NCI-H128 (cell line): ENCODE measurements around the gene SURF4.

Source experiments
- DNase-seq: peaks from one replicate; lab custom pipeline; 2025; ENCODE audit not compliant: unreplicated experiment; lab: John Stamatoyannopoulos, UW

The SURF4 gene

DNA sequence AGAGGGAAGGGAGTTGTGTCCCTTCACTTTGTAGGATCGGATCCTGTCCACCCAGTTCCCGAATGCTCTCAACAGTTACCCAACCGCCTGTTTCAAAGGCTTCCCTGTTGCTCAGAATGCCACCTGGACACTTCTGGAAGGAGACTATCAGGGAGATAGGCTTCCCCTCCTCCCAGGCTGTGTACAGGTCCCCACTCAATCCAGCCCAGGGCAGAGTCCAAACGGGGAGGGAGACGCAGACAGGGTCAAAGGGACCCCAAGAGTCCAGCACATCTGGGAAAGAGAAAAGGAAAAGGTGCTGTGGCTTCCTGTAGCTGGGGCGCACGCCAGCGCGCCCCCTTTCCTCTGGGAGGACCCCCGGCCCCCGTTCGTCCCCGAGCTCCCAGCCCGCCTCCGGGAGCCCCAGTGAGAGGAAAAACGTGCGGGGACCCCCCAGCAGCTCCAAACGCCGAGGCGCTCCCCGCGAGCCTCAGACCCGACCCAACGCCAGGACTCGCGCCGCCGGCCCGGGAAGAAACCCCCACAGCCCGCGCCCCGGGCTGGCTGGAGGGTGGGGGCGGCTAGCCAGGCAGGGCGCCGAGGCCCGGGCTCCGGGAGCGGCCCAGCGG is 640 bp downstream of the SURF4 start:
- DNase-seq, result no peak

DNA sequence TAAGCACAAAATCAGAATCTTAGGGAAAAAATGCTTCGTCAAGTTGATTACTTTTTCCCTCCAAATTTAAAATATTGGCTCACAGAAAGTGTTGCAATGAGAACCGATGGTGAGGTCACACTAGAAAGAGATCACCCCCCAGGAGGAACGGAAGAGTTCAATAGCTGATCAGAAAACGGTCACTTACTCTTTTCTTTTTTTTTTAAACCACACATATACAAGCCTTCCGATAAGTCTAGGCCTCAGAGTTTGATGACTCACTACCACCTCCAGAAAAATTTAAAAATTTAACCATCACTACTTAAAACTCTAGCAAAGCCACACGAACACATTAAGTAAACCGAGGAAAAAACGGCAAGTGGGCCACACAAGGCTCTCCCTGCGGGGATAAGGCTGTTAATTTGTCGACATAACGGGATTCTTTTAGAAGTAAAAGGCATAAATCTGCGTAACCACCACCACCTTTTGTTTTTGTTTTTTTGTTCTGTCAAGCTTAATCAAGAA is 1.2 kb downstream of the SURF4 start:
- DNase-seq, result no peak

DNA sequence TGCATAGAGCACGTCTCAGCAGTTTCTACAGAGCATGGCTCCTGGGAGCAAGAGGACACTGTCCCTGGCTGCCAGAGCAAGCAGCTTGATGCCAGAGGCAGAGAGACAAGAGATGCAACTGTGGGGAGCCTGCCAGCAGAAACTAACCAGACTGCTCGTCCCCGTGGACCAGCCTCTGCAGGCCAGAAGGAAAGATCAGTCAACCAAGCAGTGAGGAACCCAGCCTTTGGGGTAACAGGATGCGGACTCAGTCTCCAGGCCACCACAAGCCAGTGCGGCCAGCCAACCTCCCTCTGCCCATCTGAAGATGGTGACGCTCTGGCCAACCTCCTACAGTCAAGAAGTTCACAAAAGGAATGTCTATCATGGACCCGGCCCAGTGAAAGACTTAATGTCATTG is 3.7 kb downstream of the SURF4 start:
- no peak for DNase-seq

DNA sequence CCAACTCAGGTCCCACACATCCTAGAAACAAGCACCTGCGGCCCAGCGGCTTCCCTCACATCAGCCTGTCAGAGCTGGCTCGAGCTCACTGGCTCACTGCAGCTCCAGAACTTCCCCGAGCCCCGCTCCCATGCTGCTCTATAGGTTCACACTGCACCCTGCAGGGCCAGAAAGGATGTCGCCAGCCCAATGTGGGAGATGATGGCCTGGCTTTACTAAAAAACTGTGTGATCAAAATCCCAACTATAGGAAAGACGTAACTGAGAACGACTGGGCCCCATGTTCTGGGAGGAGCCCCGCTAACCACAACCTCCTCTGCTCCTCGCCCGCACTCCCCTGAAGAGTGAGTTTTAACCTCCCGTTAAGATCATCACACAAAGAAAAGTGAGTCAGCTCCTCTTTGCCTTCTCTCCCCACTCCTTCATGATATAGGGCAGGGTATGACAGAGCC is 4.6 kb downstream of the SURF4 start:
- DNase-seq, result no peak

DNA sequence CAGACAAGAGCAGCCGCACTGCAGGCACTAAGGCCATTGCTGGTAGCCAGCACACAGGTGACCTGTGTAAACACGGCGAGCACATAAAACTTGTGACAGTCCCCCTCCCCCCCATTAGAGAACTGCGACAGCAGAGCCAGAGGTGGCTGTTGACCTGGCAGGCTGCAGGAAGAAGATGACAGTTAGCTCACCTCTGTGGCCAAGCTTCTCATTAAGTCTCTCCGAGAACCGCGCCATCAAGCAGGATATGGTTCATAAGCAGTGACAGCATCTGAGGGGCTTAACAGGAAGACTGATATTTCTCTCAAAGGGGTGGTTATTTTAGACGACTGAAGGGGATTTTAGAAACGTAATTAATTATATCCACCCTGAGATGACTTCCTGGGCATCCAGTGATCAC is 5.2 kb downstream of the SURF4 start:
- no peak for DNase-seq

DNA sequence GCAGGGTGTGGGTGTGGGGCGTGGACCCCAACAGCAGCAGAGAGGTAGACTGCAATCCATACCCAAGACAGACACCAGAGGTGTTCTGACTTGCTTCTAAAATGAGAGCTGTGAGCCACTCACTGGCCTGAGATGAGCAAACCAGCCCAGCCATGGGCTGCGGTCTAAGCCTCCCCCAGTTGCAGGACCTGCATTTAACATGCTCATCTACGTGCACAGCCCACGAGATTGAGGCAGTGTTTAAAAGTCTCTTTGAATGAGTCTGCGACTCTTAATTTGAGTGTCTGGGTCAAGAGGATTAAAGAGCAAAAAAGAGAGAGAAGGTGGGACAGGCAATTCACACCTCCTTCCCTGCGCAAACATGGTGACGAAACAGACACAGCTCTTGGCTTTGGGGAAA is 5.9 kb downstream of the SURF4 start:
- DNase-seq, result no peak

DNA sequence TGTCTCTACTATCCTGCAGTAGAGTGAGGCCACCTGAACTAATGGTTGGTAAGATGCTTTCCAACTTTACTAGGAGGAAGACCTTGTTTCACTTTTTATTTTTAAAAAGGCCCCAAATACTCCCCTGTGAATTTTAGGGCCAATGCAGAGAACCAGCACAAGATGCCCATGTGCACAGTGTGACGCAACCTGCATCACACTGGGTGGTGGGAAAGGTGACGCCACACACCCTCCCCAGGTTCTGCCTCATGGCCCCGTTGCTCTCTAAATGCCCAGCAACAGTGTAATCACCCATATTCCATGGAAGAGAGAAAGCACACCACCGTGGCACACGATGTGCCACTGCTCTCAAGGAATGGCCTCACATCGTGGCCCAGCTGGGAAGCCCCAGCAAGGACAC is 6.4 kb downstream of the SURF4 start:
- no peak for DNase-seq

DNA sequence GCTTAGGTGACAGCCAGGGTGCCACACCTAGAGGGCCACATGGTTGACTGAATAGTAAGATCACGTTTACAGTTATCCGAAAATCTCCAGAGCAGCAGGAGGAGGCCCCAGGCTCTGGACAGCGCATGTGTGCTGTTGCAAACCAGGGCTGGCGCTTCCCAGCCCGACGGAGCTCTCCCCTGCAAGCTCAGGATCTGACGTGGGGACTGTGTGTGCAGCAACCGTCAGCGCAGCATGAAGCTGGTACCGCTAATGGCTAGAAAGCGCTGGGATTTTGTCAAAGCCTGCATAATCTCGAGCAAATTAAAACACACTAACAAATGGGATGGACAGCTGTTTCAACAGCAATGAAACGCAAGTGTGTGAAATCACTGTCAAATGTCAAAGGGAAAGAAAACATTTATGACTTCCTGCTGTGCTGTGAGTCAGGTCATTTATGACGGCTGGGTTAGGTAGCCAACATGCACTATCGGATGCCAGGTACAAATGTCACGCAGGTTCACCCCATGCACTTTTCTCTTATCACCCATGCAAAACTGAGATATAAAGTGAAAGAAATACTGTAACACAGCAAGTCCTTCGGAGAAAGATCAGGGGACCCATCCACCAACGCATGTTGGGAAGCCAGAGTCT is 7.5 kb downstream of the SURF4 start:
- no peak for DNase-seq

DNA sequence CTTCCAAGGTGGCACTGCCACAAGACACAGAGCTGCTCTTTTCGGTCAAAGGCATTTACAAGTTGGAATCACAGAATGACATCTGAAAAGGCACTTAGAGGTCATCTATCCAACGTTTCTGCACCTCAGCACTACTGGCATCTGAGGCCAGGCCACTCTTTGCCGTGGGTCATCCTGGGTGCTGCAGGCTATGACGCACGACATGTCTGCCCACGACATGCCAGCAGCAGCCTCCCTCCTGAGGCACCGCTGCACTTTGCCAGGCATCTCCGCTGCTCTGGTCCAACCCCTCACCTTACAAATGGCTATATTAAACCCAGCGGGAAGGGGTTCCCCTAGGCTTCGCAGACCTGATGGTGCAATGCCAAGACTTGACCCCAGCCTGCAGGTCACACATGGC is 8.1 kb downstream of the SURF4 start:
- DNase-seq, result no peak

DNA sequence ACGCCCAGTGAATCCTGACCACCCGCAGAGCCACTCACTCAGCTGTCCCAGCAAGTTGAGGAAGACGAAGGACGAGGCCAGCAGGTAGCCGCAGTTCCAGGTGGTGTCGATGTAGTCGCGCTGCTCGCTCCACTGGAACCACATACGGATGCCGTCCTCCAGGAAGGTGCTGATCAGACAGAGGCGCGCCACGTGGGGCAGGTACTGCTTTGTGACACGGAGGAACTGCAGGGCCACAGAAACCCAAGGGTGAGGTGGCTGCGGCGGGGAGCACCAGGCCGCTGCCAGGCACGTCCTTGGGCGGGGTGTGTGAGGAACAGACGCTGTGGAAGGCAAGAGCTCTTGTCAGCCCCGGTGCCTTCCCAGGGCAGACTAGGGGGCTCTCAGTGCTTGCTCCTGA is 8.6 kb downstream of the SURF4 start:
- DNase-seq, result no peak

DNA sequence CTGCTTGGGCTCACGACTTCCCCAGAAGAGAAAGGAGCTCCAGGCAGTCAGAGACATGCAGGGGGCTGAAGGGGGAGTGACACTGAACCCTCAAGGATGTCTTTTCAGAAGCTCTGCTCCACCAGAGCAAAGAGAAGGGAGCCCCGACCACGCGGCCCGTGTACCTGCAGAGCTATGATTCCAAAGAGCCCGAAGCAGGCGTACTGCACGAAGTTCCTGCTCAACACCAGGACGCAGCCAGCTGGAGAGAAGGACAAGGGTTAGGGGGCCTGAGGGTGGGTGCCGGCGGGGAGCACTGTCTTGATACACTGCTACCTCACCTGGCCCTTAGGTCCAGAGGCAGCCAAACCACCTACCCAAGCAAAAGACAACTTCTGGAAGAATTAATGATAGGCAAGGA is 9.4 kb downstream of the SURF4 start:
- DNase-seq, result no peak

DNA sequence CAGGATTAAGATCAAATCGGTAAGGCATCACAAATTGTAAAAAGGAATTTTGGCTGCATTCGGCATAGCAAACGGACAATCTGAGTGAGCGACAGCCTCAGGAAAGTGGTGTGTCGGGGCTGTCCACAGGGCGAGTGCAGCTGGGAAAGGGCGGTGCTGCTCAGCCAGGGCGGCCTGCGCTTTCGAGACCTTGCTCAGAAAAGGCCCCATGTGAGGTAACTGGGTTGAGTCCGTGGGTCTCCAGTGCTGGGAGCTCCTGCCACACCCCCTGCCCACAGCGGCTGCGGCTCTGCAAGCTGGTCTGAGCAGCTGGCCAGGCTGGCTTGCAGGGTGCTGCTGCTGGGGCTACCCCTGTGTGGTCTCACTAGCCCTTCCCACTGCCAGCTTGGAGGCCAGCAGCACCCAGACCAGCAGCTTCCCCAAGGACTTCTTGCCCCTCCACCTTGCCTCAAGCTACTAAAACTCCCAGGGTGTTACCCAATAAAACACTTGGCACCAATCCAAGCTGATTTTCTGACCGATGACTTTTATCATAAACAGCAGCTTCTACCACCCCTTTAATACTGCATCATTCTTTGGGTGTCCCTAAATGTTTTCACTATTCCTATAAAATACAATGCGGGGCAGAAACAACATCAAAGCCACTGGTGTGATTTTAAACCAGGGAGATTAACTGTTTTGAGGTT is 13.4 kb downstream of the SURF4 start:
- DNase-seq, result no peak

DNA sequence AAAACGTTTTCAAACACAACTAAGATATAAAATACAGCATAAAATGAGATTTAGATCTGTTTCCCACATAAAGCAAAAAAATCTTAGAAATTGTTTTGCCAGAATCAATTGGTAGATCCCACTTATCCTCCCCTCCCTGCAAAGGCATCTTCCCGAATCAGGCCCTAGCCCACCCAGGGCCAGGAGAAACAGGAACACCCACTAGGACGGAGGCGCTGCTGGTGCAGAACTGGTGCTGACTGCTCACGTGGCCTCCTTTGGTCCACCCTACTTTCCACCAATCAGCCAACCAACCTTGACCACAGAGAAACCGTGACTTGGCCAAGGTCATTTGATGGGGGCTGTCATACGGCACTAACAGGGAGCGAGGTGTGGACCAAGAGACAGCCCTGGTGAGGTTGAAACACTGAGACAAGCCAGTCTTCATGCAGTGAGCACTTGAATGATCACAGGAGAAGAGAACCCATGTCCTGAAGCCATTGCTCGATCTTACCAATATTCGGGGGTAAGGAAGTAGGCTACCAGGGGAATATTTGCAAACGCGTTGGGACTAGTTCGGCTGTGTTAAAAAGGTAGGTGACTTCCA is 14.3 kb downstream of the SURF4 start:
- no peak for DNase-seq

DNA sequence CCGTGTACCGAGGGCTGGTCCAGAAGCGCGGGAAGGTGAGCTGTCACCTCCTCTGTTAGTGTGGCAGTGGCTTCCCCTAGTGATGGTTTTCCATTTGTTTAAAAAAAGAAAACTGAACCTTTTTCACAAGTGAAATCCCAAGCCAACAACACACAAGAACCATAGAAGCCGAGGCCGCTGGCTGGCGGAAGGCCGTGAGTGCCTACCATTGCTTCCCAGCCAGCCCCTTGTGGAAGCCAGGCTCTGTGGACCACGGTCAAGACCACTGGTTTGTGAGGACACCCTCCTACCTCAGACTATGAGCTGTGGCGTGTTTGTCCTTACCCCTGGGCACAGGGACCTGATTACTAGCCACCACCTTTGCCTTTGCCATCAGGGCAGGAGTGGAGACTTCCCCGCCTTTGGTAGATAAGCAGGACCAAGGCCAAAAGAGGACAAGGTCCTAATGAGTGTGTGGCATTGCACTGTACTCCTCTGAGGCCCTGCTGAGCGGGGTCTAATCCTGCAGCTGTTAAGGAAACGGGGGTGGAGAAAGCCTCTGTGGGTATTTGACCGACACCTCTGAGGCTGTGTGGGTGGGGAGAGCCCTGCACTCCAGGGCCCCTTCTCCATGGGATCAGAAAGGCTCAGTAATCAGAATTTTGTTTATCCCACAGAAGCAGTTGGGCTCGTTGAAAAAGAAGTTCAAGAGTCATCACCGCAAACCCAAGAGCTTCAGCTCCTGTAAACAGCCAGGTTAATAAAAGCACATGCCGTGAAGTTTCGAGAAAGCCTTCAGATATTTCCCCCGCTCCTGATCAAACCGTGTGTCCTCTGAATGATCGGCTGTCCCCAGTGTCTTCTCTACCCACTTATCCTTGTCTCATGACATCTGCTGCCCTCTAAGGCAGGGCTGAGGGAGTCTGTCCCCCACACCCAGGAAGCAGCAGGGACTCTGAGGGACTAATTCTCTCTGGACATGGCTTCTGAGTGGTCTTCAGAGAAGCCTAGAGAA is 15.2 kb downstream of the SURF4 start:
- DNase-seq, result no peak

DNA sequence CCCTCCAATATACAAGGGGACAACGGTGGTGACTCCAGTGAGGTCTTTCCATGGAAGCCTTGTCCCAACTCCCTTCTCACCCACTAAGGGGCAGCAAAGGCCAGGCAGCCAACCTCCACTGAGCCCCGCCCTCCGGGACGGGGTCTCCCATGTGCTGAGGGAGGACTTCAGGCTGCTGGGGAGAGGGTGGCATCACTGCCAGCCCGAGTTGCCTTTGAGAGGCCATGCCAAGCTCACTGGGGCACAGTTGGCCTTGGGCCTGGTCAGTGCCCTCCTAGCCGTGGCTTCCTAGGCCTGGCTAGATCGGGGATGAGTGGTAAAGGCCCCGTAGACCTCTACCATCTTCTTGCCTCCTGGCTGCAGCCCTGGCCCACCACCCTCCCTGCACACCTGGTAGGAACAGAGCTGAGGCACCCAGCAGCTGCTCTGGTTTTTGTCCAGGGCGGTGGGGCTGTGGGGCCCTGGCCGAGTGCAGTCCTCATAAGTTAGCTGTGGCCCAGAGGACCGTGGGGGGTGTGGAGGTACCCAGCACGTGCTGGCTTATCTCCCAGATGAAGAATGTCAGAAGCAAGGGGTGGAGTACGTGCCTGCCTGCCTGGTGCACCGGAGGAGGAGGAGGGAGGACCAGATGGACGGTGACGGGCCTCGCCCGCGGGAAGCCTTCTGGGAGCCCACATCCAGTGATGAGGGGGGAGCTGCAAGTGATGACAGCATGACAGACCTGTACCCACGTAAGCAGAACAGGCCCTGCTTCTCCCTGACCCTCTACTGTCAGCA is 16.3 kb downstream of the SURF4 start:
- DNase-seq, result no peak

DNA sequence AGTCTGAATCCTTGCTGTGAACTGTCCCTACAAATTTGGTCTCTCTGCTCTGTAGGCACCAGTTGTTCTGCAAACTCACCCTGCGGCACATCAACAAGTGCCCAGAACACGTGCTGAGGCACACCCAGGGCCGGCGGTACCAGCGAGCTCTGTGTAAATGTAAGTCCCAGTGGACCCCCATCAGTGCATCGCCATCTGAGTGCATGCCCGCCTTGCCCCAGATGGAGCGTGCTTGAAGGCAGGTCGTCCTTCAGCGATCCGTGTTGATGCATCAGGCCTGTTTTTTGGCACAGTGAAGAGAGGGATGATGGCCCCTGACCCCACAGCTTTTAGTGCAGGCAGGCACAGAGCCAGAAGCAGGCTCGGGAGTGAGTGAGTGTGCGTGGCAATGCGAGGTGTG is 18.2 kb downstream of the SURF4 start:
- DNase-seq, result no peak

DNA sequence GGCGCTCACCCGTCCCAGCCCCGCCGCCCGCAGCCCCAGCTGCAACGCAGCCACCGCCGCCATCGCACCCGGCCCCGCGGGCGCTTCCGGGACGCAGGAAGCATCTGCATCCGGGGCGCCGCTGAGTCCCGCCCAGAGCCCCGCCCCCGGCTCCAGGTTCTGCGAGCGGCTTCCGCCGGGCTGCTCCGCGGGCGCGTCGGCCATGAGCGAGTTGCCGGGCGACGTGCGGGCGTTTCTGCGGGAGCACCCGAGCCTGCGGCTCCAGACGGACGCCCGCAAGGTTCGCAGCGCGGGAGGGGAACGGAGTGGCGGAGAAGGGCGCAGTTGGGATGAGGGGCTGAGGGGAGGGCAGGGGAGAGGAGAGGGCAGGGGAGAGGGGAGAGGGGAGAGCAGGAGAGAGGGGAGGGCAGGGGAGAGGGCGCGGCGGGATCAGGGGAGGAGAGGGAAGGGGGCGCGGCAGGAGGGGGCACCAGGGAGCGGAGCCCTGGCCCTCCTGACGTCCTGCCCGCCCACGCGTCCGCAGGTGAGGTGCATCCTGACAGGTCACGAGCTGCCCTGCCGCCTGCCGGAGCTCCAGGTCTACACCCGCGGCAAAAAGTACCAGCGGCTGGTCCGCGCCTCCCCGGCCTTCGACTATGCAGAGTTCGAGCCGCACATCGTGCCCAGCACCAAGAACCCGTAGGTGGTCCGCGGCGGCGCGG is 19.3 kb downstream of the SURF4 start, which contains the start of the genes SURF1 and SURF2:
Gene SURF1, minus strand, starts transcription at position 97 of the 701 bp plus-strand sequence. Its CDS starts 34 bp downstream, at position 63.
Gene SURF2, plus strand, starts transcription at position 160 of the 701 bp plus-strand sequence. Its CDS starts 43 bp downstream, at position 203.
- peak; percentile 65 for DNase-seq

DNA sequence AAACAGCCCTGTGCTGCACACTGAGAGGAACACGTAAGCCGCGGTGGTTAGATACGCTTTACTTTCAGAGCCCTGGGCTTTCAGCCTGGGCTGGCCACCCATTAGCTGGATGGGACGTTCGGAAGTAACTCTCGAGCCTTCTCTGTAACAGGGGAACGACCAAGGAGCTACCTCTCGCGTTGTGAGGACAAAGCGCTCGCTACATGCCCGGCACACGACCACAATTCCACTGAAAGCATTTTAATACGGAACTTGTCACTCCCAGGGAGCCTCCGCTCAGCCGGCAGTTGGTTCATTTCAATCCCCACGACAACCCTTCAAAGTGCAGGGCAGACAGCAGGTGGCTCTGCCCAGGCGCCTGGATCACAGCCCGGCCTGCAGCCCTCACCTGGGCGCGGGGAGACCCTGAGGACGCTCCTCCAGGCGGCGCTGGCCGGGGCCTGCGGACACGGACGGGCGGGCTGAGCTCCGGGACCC is 19.9 kb downstream of the SURF4 start:
- no peak for DNase-seq

DNA sequence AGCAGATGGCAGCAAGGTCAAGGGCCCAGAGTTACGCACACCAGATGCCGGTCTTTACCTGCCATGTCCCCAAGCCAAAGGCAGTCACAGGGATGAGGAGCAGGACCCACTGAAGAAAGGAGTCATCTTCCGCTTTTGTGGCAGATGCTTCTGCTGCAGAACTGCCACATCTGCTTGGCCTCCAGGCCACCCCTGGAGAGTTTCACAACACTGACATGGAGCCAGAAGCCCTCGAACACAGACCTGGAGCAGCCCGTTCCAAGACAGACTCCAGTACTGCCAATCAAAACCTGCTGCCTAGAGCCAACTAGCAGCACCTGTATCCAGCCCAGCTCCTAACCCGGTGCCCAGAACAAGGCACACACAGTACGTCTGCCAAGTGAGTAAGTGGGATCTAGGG is 21.1 kb downstream of the SURF4 start:
- DNase-seq, result no peak
